ENCODE measurements around the gene RANBP1.

RANBP1 gene

GRCh38 chr22:20138868-20139267 is 23.0 kb downstream of the RANBP1 start:
- no peak for DNase-seq

- DNase-seq: no peak
These were observed 23.6 kb downstream of the RANBP1 start for GRCh38 chr22:20139391-20140106.

GRCh38 chr22:20140107-20140445 is 24.2 kb downstream of the RANBP1 start:
- DNase-seq: no peak

DNA sequence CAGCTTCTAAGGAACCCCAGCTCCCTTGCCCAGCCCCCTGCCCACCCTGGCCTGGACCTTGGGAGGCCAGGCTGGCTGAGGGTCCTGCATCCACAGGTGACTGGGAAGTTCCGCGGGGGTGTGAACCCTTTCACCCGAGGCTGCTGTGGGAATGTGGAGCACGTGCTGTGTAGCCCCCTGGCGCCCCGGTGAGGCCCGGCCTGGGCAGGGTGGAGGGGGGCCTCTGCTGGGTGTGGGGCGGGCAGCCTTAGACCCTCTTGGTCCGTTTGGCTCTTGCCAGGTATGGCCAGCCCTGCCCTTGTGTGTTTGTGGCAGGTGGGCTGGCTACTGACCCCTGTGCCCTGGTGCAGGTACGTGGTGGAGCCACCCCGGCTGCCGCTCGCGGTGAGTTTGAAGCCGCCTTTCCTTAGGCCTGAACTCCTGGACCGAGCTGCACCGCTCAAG is 24.6 kb downstream of the RANBP1 start:
- DNase-seq: no peak

- no peak for DNase-seq
These were observed 25.5 kb downstream of the RANBP1 start for GRCh38 chr22:20141186-20142077.

- no peak for DNase-seq
These were observed 27.1 kb downstream of the RANBP1 start for GRCh38 chr22:20142711-20143621.

DNA sequence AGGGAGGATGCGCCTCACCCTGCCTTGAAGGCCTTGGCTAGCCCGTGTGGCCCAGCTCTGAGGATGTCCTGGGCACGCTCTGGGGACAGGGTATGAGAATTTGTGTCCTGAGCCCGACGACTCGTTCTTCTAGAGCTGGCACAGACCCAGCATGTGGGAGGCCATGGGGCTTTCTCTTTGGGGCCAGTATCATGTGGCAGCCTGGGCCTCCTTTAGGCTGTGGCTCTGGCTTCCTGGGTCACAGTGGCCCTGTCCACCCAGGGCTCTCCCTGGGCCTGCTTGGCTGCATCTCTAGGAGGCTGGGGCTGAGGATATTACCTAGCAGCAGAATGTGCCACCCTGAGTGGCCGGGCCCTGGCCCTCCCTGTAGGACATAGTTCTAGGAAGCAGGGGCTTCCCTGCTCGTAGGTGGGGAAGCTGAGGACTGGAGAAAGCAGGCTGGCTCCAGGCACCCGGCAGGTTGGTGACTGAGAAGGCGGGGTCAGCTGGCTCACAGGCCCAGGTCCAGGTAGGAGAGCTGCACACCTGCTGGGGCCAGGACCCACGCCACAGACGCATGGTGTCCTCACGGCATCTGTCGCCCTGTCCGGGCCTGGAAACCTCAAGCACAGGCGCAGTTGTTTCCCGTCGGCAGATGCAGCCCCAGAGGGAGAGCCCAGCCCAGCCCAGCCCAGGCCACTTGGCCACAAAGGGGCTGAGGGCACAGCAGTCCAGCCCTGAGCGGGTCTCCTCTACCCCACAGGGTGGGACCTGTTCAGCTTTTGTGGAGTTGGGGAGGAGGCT is 28.2 kb downstream of the RANBP1 start:
- no peak for DNase-seq

- DNase-seq: no peak
These were observed 29.4 kb downstream of the RANBP1 start for GRCh38 chr22:20145206-20145831.

- DNase-seq: no peak
These were observed 29.9 kb downstream of the RANBP1 start for GRCh38 chr22:20145832-20146223.

DNA sequence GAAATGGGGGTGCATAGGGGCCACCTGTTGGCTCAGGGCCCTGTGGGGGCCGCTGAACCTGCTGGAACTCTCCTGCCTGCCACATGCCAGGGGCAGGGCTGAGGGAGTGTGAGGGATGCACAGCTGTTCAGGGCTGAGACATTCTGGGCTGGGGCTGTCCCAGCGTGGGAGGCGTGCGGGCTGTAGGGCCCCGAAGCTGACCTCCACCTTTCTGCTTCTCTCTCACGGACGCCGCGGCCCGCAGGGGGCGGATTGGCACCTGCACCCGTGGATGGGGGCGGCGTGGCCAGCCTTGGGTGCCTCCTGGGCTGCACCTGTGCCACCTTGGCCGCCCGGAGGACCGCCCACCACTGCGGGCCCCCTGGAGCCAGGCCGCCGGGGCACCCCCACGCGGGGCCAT is 30.9 kb downstream of the RANBP1 start:
- no peak for DNase-seq

DNA sequence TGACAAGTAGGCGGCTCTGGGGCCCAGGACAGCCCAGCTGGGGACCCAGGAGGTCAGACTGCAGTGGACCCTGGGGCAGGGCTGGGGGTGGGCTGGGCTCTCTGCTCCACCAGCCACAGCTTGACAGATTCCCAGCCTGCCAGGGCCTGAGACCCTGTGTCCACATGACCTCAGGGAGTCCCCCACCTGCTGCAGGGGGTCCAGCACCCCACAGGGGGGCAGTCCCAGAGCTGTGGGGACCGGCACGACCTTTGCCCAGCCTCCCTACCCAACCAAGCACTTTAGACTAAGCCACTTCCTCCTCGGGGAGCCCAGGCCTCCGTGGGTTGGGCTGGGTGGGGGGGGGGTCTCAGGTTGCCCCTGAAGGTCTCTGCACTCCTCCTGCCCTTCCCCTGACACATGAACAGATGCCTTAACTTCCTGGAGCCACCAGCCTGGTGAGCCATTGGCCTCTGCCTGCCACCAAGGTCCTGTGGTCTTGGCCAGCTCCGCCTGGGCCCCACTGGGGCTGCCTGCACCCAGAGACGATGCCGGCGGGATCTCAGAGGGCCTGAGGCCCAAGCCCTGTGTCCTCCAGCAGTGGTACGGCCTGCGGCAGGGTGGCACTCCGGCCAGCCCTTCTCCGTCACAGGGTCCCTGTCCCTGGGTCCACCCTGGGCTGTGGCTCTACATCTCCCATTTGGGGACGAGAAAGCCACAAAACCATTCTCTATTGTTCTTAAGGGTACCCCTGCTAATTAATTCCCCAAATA is 31.5 kb downstream of the RANBP1 start:
- no peak for DNase-seq

DNA sequence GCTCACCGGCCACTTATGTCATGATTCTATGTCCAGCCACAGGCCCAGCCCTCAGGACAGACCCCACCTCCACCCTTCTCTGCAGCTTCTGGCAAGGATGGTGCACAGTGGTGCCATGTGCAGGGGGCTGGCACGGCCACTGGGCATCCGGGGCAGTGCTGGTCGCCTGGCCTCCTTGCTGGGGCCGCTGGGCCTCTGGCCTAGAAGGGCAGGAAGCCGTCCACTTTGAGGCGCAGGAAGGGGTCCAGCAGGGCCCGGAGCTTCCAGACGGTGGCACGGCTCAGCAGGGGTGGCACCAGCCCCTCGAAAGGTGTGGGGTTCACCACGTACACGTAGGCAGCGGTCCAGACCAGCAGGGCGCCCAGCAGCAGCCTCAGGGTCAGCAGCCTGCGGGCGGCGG is 32.5 kb downstream of the RANBP1 start:
- DNase-seq: no peak

DNA sequence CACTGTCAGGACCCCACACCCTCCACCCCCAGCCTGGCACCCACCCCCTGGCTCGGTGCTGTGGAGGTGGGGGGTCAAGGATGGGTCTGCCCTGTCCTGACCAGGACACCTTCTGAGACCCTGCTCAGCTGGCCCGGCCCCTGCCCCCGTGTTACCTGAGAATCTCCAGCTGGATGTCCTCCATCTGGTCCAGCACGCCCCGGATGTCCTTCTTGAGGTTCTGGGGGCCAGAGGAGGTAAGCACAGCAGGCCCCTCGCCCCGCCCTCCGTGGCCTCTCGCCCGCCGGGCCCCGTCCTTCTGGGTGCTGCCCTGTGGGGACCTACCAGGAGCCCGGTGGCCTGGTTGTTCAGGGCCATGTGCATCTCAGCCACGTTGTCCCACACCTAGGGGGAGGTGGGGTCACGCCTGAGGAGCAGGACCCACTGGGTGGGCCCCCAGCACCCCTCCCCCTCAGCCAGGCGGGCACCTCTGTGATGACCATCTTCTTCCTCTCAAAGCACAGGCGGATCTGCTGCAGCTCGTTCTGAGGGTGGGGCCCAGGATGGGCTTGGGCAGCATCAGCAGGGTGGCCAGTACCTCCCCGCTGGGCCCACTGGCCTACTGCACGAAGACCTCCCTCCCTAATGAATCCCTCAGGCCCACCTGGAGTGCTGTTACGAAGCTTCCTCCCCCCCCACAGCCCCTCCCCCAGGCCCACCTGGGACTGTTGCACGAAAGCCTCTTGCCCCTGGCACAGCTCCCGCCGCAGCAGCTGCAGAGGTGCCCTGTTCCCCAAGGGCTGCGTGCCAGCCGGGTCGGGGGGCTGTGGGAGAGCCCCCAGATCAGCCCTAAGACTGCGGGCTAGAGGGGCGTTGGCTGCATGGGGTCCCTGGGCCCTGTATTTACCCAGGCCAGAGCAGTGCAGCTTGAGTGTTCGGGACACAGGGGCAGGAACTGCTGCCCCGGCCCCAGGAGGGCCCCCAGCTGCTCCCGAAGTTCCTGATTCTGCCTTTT is 33.6 kb downstream of the RANBP1 start:
- DNase-seq: no peak

- no peak for DNase-seq
These were observed 34.7 kb downstream of the RANBP1 start, which contains the start of gene CCDC188 for GRCh38 chr22:20150381-20151275. Gene CCDC188 (minus strand): TSS chr22:20151055. CDS start chr22:20150986, 69 bp downstream.

DNA sequence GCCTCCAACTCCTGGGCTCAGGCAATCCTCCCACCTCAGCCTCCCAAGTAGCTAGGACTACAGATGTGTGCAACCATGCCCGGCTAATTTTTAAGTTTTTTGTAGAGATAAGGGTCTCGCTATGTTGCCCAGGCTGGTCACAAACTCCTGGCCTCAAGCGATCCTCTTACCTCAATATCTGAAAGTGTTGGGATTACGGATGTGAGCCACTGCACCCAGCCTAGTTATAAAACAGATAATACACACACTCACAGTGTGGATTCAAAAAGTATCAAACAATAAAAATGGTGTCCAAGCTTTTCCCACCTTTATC is 35.3 kb downstream of the RANBP1 start:
- DNase-seq: no peak

- no peak for DNase-seq
These were observed 36.6 kb downstream of the RANBP1 start for GRCh38 chr22:20152464-20152890.

DNA sequence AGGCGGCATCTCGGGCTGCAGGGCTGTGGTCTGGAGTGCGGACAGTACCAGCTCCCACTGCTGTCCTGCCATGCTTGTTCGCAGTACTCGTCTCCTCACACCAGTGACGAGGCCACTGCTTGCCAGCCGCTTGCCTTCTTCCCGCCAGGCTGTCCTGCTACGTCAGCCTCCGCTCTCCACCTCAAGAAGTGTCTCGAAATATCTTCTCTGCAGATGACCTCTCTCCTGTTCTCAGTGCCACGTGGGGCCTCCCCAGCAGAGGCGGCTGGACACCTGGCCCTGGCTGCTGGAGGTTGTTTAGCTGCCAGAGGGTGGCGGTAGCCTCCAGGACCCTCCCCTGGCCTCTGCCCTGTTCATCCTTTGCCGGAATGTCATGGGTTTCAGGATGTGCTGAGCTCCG is 38.0 kb downstream of the RANBP1 start:
- DNase-seq: no peak

GRCh38 chr22:20154602-20155187 is 38.8 kb downstream of the RANBP1 start:
- no peak for DNase-seq

Measured in right forelimb (tissue), 1 donor.